CD8-positive, alpha-beta memory T cell (primary cell): ENCODE data around the gene MPG. TPM values are rescaled to one million over a fixed set of nuclear protein-coding genes. Genes with fewer than 3 reads are reported as not detected.
A peak's percentile ranks its signal among the peaks of the same experiment; 100 is the strongest.

Source experiments
- CTCF ChIA-PET: fragments of 350-600 bp; sonication (Branson Sonifier 250); formaldehyde crosslinking; loops from one replicate; lab custom pipeline; 2021; ENCODE audit warnings: antibody characterized with exemption; lab: Charles Lee
- POLR2A ChIA-PET: fragments of 350-600 bp; sonication (Branson Sonifier 250); formaldehyde crosslinking; loops from one replicate; lab custom pipeline; 2021; ENCODE audit warnings: antibody characterized with exemption; lab: Charles Lee
- DNase-seq, 5 donors: peaks; one replicate each; pipeline versions ENCODE4 v3.0.0 to v3.0.0-alpha.2; 2020 to 2022; ENCODE audit warnings: mixed read lengths in 1 of 5
- H3K27ac ChIP-seq: one replicate; pipeline ENCODE4 v1.7.0; 2013; ENCODE audit warnings: low read depth, mild to moderate bottlenecking, low read length, moderate library complexity
- H3K27me3 ChIP-seq: 2 replicates; pipeline ENCODE4 v1.7.0; 2013; ENCODE audit warnings: low read length, mild to moderate bottlenecking; ENCODE audit not compliant: insufficient read depth, poor library complexity, severe bottlenecking
- H3K36me3 ChIP-seq: 2 replicates; pipeline ENCODE4 v1.7.0; 2013; ENCODE audit warnings: mild to moderate bottlenecking, low read length, moderate library complexity; ENCODE audit not compliant: insufficient read depth
- H3K4me1 ChIP-seq: 2 replicates; pipeline ENCODE4 v1.7.0; 2013; ENCODE audit warnings: mild to moderate bottlenecking, low read length, moderate library complexity; ENCODE audit not compliant: insufficient read depth
- H3K4me3 ChIP-seq: 2 replicates; pipeline ENCODE4 v1.7.0; 2013; ENCODE audit warnings: mild to moderate bottlenecking, low read length
- H3K9me3 ChIP-seq: 2 replicates; pipeline ENCODE4 v1.7.0; 2013; ENCODE audit warnings: mild to moderate bottlenecking, low read length
- H3K27ac Mint-ChIP-seq, 8 donors: one replicate each; pipeline ENCODE4 v1.8.0; 2020 to 2021; ENCODE audit warnings: mixed read lengths in 8 of 8, mild to moderate bottlenecking in 6 of 8, inconsistent platforms in 3 of 8, moderate library complexity in 3 of 8
- H3K27me3 Mint-ChIP-seq, 2 donors: one replicate each; pipeline ENCODE4 v1.8.0; 2020 to 2021; ENCODE audit warnings: mixed read lengths in 2 of 2, mild to moderate bottlenecking in 1 of 2, moderate library complexity in 1 of 2
- H3K36me3 Mint-ChIP-seq, 3 donors: one replicate each; pipeline ENCODE4 v1.8.0; 2020 to 2021; ENCODE audit warnings: mixed read lengths in 3 of 3, inconsistent platforms in 1 of 3, mild to moderate bottlenecking in 1 of 3
- H3K4me1 Mint-ChIP-seq, 3 donors: one replicate each; pipeline ENCODE4 v1.8.0; 2020 to 2021; ENCODE audit warnings: mixed read lengths in 3 of 3, inconsistent platforms in 1 of 3, mild to moderate bottlenecking in 1 of 3
- H3K4me3 Mint-ChIP-seq, 7 donors: one replicate each; pipeline ENCODE4 v1.8.0; 2020 to 2021; ENCODE audit warnings: mixed read lengths in 7 of 7, mild to moderate bottlenecking in 6 of 7, moderate library complexity in 4 of 7, inconsistent platforms in 2 of 7
- H3K9me3 Mint-ChIP-seq, 5 donors: one replicate each; pipeline ENCODE4 v1.8.0; 2020 to 2022; ENCODE audit warnings: mixed read lengths in 5 of 5, mild to moderate bottlenecking in 3 of 5, moderate library complexity in 2 of 5, inconsistent platforms in 1 of 5
- polyA plus RNA-seq: library from polyadenylated mRNA; unstranded; fragments of 300-500 nt; fragmentation: Illumina TruSeq; gene quantifications from one replicate; pipeline ENCODE4 v1.2.3, GENCODE V29; 2021
- total RNA-seq, 2 experiments: library from RNA; stranded (reverse); gene quantifications; one replicate each; pipeline ENCODE4 v1.2.3, GENCODE V29; 2021

Gene MPG
- total and polyA plus RNA-seq, 3 experiments from 2014 or later: 47.5 to 58.1 (median 48.2) TPM

GRCh38 chr16:76535-77272, 1.3 kb upstream of the MPG start:
- Mint-ChIP-seq H3K4me3 (peak overlapping the region; percentile 56 to 91 (median 75)), H3K27me3 (peaks cover 16 to 17% of the 10 kb centered on the region in 2 donors), H3K4me1 (peaks cover 20 to 40% (median 28%) of the 10 kb centered on the region in 3 donors), H3K9me3 (no peaks in the 10 kb centered on the region), H3K27ac (peak overlapping the region in 4 of 8 donors; percentile 23 to 77 (median 31)), H3K36me3 (peaks cover 0 to 20% (median 0%) of the 10 kb centered on the region in 3 donors)
- Histone ChIP-seq H3K36me3 (no peaks in the 10 kb centered on the region), H3K27me3 (peaks cover 18% of the 10 kb centered on the region), H3K4me3 (no peak overlapping the region), H3K4me1 (peaks cover 25% of the 10 kb centered on the region), H3K27ac (peak overlapping the region; percentile 65), H3K9me3 (no peaks in the 10 kb centered on the region)
- ChIA-PET CTCF (interaction anchor here (1.3 to 3.9 kb wide), 4 partner anchors 11 to 30 kb away, joined by 3 to 24 read pairs (median 8); no protein-coding TSS in a partner anchor), POLR2A (interaction anchor here (0.9 kb wide), 1 partner anchor 20 kb away, joined by 3 read pairs; no protein-coding TSS in a partner anchor)
- DNase-seq: no peak

GRCh38 chr16:77273-77806, 685 bp upstream of the MPG start:
- H3K36me3 Mint-ChIP-seq: peaks cover 0 to 20% (median 0%) of the 10 kb centered on the region in 3 donors
- no peaks in the 10 kb centered on the region for H3K36me3 ChIP-seq
- H3K27me3 Mint-ChIP-seq: peaks cover 16 to 17% of the 10 kb centered on the region in 2 donors
- H3K4me3 ChIP-seq: peak overlapping the region; percentile 53
- peak overlapping the region; percentile 66 to 91 (median 76) for H3K4me3 Mint-ChIP-seq
- ChIA-PET POLR2A (interaction anchor here (0.9 kb wide), 1 partner anchor 20 kb away, joined by 3 read pairs; no protein-coding TSS in a partner anchor), CTCF (interaction anchor here (1.3 to 3.9 kb wide), 3 partner anchors 12 to 30 kb away, joined by 3 to 24 read pairs (median 10); no protein-coding TSS in a partner anchor)
- H3K9me3 Mint-ChIP-seq: no peaks in the 10 kb centered on the region
- H3K27ac Mint-ChIP-seq: peak overlapping the region in 4 of 8 donors; percentile 38 to 68 (median 40)
- peak in 4 of 5 donors; percentile 6 to 55 (median 14) for DNase-seq
- H3K9me3 ChIP-seq: no peaks in the 10 kb centered on the region
- H3K4me1 ChIP-seq: peaks cover 25% of the 10 kb centered on the region
- H3K27me3 ChIP-seq: peaks cover 18% of the 10 kb centered on the region
- H3K27ac ChIP-seq: peak overlapping the region; percentile 65
- peaks cover 20 to 40% (median 28%) of the 10 kb centered on the region in 3 donors for H3K4me1 Mint-ChIP-seq

- peaks cover 8% of the 10 kb centered on the region for H3K27me3 ChIP-seq
- peak overlapping the region; percentile 87 to 93 (median 90) for H3K4me3 Mint-ChIP-seq
- peaks cover 25 to 45% (median 30%) of the 10 kb centered on the region in 3 donors for H3K4me1 Mint-ChIP-seq
- no peaks in the 10 kb centered on the region for H3K9me3 ChIP-seq
- no peak for DNase-seq
- peaks cover 0 to 20% (median 0%) of the 10 kb centered on the region in 3 donors for H3K36me3 Mint-ChIP-seq
- H3K36me3 ChIP-seq: no peaks in the 10 kb centered on the region
- peak overlapping the region; percentile 85 for H3K4me3 ChIP-seq
- ChIA-PET CTCF (interaction anchor here (1.3 to 3.9 kb wide), 3 partner anchors 13 to 28 kb away, joined by 3 to 24 read pairs (median 6); no protein-coding TSS in a partner anchor), POLR2A (no interaction called here)
- no peaks in the 10 kb centered on the region for H3K9me3 Mint-ChIP-seq
- peak overlapping the region; percentile 67 to 95 (median 83) for H3K27ac Mint-ChIP-seq
- H3K27me3 Mint-ChIP-seq: peaks cover 9% of the 10 kb centered on the region in 2 donors
- peak overlapping the region; percentile 65 for H3K27ac ChIP-seq
- H3K4me1 ChIP-seq: peaks cover 23% of the 10 kb centered on the region
These were observed 572 bp downstream of the MPG start for GRCh38 chr16:78444-79150.

GRCh38 chr16:79151-80054, 1.4 kb downstream of the MPG start:
- Mint-ChIP-seq H3K36me3 (peaks cover 0 to 24% (median 0%) of the 10 kb centered on the region in 3 donors), H3K27me3 (peaks cover 5 to 7% of the 10 kb centered on the region in 2 donors), H3K4me3 (peak overlapping the region; percentile 87 to 93 (median 90)), H3K9me3 (no peaks in the 10 kb centered on the region), H3K4me1 (peaks cover 33 to 53% (median 38%) of the 10 kb centered on the region in 3 donors), H3K27ac (peak overlapping the region in 7 of 8 donors; percentile 20 to 95 (median 84))
- Histone ChIP-seq H3K27me3 (peaks cover under 1% of the 10 kb centered on the region), H3K36me3 (no peaks in the 10 kb centered on the region), H3K27ac (peak overlapping the region; percentile 65), H3K4me3 (peak overlapping the region; percentile 85), H3K4me1 (peaks cover 31% of the 10 kb centered on the region), H3K9me3 (no peaks in the 10 kb centered on the region)
- no peak for DNase-seq
- ChIA-PET CTCF (interaction anchor here (1.2 to 3.9 kb wide), 3 partner anchors 14 to 102 kb away, joined by 3 to 24 read pairs (median 6); no protein-coding TSS in a partner anchor), POLR2A (no interaction called here)

- H3K36me3 Mint-ChIP-seq: peaks cover 0 to 52% (median 0%) of the 10 kb centered on the region in 3 donors
- H3K36me3 ChIP-seq: no peaks in the 10 kb centered on the region
- ChIA-PET POLR2A (interaction anchor here (0.7 kb wide), 1 partner anchor 19 kb away, joined by 3 read pairs; no protein-coding TSS in a partner anchor), CTCF (interaction anchor here (1.7 to 5.0 kb wide), 2 partner anchors 17 to 18 kb away, joined by 9 to 21 read pairs; no protein-coding TSS in a partner anchor)
- no peak overlapping the region for H3K27ac ChIP-seq
- H3K9me3 ChIP-seq: no peaks in the 10 kb centered on the region
- no peaks in the 10 kb centered on the region for H3K9me3 Mint-ChIP-seq
- H3K4me1 ChIP-seq: peaks cover 24% of the 10 kb centered on the region
- peaks cover 31 to 46% (median 31%) of the 10 kb centered on the region in 3 donors for H3K4me1 Mint-ChIP-seq
- H3K4me3 ChIP-seq: no peak overlapping the region
- H3K27ac Mint-ChIP-seq: no peak overlapping the region
- H3K27me3 ChIP-seq: no peaks in the 10 kb centered on the region
- peaks cover 0 to 1% of the 10 kb centered on the region in 2 donors for H3K27me3 Mint-ChIP-seq
- DNase-seq: no peak
- peak overlapping the region in 1 of 7 donors; percentile 8 for H3K4me3 Mint-ChIP-seq
These were observed 5.1 kb downstream of the MPG start for GRCh38 chr16:83060-83603.

- ChIA-PET POLR2A (interaction anchor here (0.7 kb wide), 1 partner anchor 20 kb away, joined by 3 read pairs; no protein-coding TSS in a partner anchor), CTCF (interaction anchor here (3.7 to 5.0 kb wide), 2 partner anchors 13 to 18 kb away, joined by 21 to 25 read pairs; no protein-coding TSS in a partner anchor)
- H3K36me3 ChIP-seq: no peaks in the 10 kb centered on the region
- Mint-ChIP-seq H3K27me3 (peaks cover 0 to 1% of the 10 kb centered on the region in 2 donors), H3K27ac (peak overlapping the region; percentile 2 to 93 (median 86)), H3K4me1 (peaks cover 26 to 40% (median 27%) of the 10 kb centered on the region in 3 donors), H3K4me3 (peak overlapping the region in 6 of 7 donors; percentile 3 to 71 (median 20)), H3K9me3 (no peaks in the 10 kb centered on the region), H3K36me3 (peaks cover 0 to 56% (median 0%) of the 10 kb centered on the region in 3 donors)
- H3K4me1 ChIP-seq: peaks cover 19% of the 10 kb centered on the region
- H3K27ac ChIP-seq: no peak overlapping the region
- H3K9me3 ChIP-seq: no peaks in the 10 kb centered on the region
- no peak for DNase-seq
- no peak overlapping the region for H3K4me3 ChIP-seq
- no peaks in the 10 kb centered on the region for H3K27me3 ChIP-seq
These were observed 6.0 kb downstream of the MPG start for GRCh38 chr16:83781-84615.
